Gastroesophageal sphincter (tissue), 3 donors: ENCODE data around the gene NCL.

Experiments
- CTCF ChIP-seq, 4 experiments: fragments of 200-600 bp in 2 of 4; fragments of 450-650 bp in 2 of 4; sonication (generic) in 1 of 4; IDR thresholded peaks; one replicate each; pipeline ENCODE4 v1.5.1; 2017 to 2019; ENCODE audit warnings: antibody characterized with exemption in 4 of 4, mild to moderate bottlenecking in 2 of 4, moderate library complexity in 2 of 4
- POLR2A ChIP-seq, 2 donors: fragments of 450-650 bp; IDR thresholded peaks; one replicate each; pipeline ENCODE4 v1.6.1; 2017; ENCODE audit warnings: antibody characterized with exemption in 2 of 2, mild to moderate bottlenecking in 2 of 2, moderate library complexity in 1 of 2
- POLR2AphosphoS5 ChIP-seq: sonication (generic); formaldehyde crosslinking; IDR thresholded peaks from one replicate; pipeline ENCODE4 v1.6.1; 2017; ENCODE audit warnings: antibody characterized with exemption

DNA sequence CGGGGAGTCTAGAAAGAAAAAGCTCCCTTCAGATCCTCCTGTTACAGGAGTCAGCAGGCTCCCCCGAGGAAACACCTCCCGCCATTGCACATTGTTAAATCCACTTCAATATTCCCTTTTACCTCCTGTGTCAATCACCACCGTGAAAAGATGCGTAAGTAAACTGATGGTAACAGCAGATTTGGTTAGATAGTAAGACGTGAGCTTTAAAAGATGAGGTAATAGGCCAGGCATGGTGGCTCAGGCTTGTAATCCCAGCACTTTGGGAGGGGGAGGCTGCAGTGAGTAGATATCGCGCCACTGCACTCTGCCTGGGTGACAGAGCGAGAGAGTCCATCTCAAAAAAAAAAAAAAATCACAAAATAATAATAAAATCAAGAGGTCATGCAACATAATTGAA lies 15.2 kb upstream of the NCL start:
- TF ChIP-seq CTCF (IDR thresholded peaks at IDR 0.05) = no peak
- TF ChIP-seq POLR2AphosphoS5 = no peak
- no peak for TF ChIP-seq POLR2A (IDR thresholded peaks at IDR 0.05)
